IMR-90 (cell line): ENCODE results near the gene NR2F2. TPM values are rescaled to one million over a fixed set of nuclear protein-coding genes. Genes with fewer than 3 reads are reported as not detected.
A peak's percentile ranks its signal among the peaks of the same experiment; 100 is the strongest.

Experiments
- ATAC-seq: fragments of 200-7000 bp; cut with Tn5 transposase; 2 replicates; pipeline ENCODE4 v1.9.1; 2020; ENCODE audit warnings: low read depth, mild to moderate bottlenecking, moderate library complexity
- BruUV-seq: library from RNA; stranded (reverse); fragments of 400-500 nt; replicated peaks from 2 replicates; lab custom pipeline; 2021; lab: Mats Ljungman, UMichigan
- CTCF ChIA-PET: fragments of 300-600 bp; formaldehyde crosslinking; extraction: SDS; loops from one replicate; lab custom pipeline; 2021; ENCODE audit warnings: antibody characterized with exemption; lab: Yijun Ruan, JAX
- POLR2A ChIA-PET: fragments of 300-600 bp; sonication (Branson Sonifier 250); formaldehyde crosslinking; loops from one replicate; lab custom pipeline; 2022; ENCODE audit warnings: antibody characterized with exemption; ENCODE audit not compliant: unreplicated experiment; lab: Charles Lee
- DNase-seq: peaks from one replicate; pipeline ENCODE4 v3.0.0; 2013
- H2AFZ ChIP-seq: replicated peaks from 2 replicates; pipeline ENCODE3; 2013; ENCODE audit warnings: low read length, mild to moderate bottlenecking; ENCODE audit not compliant: poor library complexity
- H2AK5ac ChIP-seq: 2 replicates; pipeline ENCODE4 v1.6.1; 2013; ENCODE audit warnings: low read depth, low read length, inconsistent platforms
- H2AK9ac ChIP-seq: replicated peaks from 2 replicates; pipeline ENCODE3; 2013; ENCODE audit warnings: mild to moderate bottlenecking, low read depth, low read length, moderate library complexity; ENCODE audit not compliant: poor library complexity
- H2BK120ac ChIP-seq: 2 replicates; pipeline ENCODE4 v1.6.1; 2013; ENCODE audit warnings: low read depth, low read length, inconsistent platforms
- H2BK15ac ChIP-seq: 3 replicates; pipeline ENCODE4 v1.6.1; 2013; ENCODE audit warnings: low read depth, low read length, inconsistent platforms
- H2BK20ac ChIP-seq: 2 replicates; pipeline ENCODE4 v1.6.1; 2013; ENCODE audit warnings: low read depth, mild to moderate bottlenecking, inconsistent platforms, low read length, moderate library complexity
- H2BK5ac ChIP-seq: 2 replicates; pipeline ENCODE4 v1.6.1; 2013; ENCODE audit warnings: mild to moderate bottlenecking, low read depth, low read length, inconsistent platforms; ENCODE audit not compliant: poor library complexity, severe bottlenecking
- H3K14ac ChIP-seq: replicated peaks from 2 replicates; pipeline ENCODE4 v1.6.1; 2013; ENCODE audit warnings: low read depth, low read length, inconsistent platforms
- H3K18ac ChIP-seq: 2 replicates; pipeline ENCODE4 v1.6.1; 2013; ENCODE audit warnings: low read depth, low read length, control low read depth
- H3K23ac ChIP-seq: 2 replicates; pipeline ENCODE4 v1.6.1; 2013; ENCODE audit warnings: low read depth, low read length, inconsistent platforms
- H3K27ac ChIP-seq: 2 replicates; pipeline ENCODE4 v1.5.1; 2013; ENCODE audit warnings: mild to moderate bottlenecking, control low read depth, low read length; ENCODE audit not compliant: insufficient read depth
- H3K27me3 ChIP-seq: 2 replicates; pipeline ENCODE4 v1.6.1; 2013; ENCODE audit warnings: low read length; ENCODE audit not compliant: control insufficient read depth, insufficient read depth
- H3K36me3 ChIP-seq: 2 replicates; pipeline ENCODE4 v1.6.1; 2013; ENCODE audit warnings: low read length, mixed read lengths; ENCODE audit not compliant: control insufficient read depth, insufficient read depth
- H3K4ac ChIP-seq: 2 replicates; pipeline ENCODE4 v1.6.1; 2013; ENCODE audit warnings: low read depth, low read length, inconsistent platforms
- H3K4me1 ChIP-seq: 2 replicates; pipeline ENCODE4 v1.6.1; 2013; ENCODE audit warnings: low read length, mixed read lengths; ENCODE audit not compliant: control insufficient read depth, insufficient read depth
- H3K4me2 ChIP-seq: 2 replicates; pipeline ENCODE4 v1.6.1; 2013; ENCODE audit warnings: low read depth, mild to moderate bottlenecking, control low read depth, low read length, moderate library complexity
- H3K4me3 ChIP-seq: 2 replicates; pipeline ENCODE4 v1.5.1; 2013; ENCODE audit warnings: low read depth, mild to moderate bottlenecking, control low read depth, low read length, moderate library complexity; ENCODE audit not compliant: insufficient read depth
- H3K56ac ChIP-seq: 2 replicates; pipeline ENCODE4 v1.6.1; 2013; ENCODE audit warnings: low read length, inconsistent platforms; ENCODE audit not compliant: insufficient read depth; ENCODE audit errors: extremely low read depth
- H3K79me1 ChIP-seq, 2 experiments: 2 replicates each; pipeline ENCODE4 v1.6.1; 2013; ENCODE audit warnings: low read length in 2 of 2, inconsistent platforms in 1 of 2, low read depth in 1 of 2
- H3K9ac ChIP-seq: 2 replicates; pipeline ENCODE4 v1.6.1; 2013; ENCODE audit warnings: low read depth, low read length, control low read depth
- H3K9me1 ChIP-seq: 2 replicates; pipeline ENCODE4 v1.6.1; 2013; ENCODE audit warnings: low read length, inconsistent platforms; ENCODE audit not compliant: insufficient read depth
- H3K9me3 ChIP-seq: 2 replicates; pipeline ENCODE4 v1.6.1; 2013; ENCODE audit warnings: low read length; ENCODE audit not compliant: control insufficient read depth, insufficient read depth
- H4K20me1 ChIP-seq: 2 replicates; pipeline ENCODE4 v1.6.1; 2013; ENCODE audit warnings: low read length, inconsistent platforms; ENCODE audit not compliant: insufficient read depth
- H4K5ac ChIP-seq: 2 replicates; pipeline ENCODE4 v1.6.1; 2013; ENCODE audit warnings: mild to moderate bottlenecking, low read depth, low read length, control low read depth
- H4K8ac ChIP-seq, 2 experiments: 2 replicates each; pipeline ENCODE4 v1.6.1; 2013; ENCODE audit warnings: low read depth in 2 of 2, low read length in 2 of 2, control low read depth in 1 of 2, inconsistent platforms in 1 of 2
- H4K91ac ChIP-seq: 2 replicates; pipeline ENCODE4 v1.6.1; 2013; ENCODE audit warnings: low read depth, low read length, inconsistent platforms; ENCODE audit not compliant: insufficient read depth
- CEBPB ChIP-seq: IDR thresholded peaks from 2 replicates; pipeline ENCODE4 v1.6.1; 2012; ENCODE audit warnings: low read depth, low read length, improper control_type of control experiment
- CHD1 ChIP-seq: IDR thresholded peaks from 2 replicates; pipeline ENCODE4 v1.6.1; 2012; ENCODE audit warnings: low read depth, low read length, improper control_type of control experiment
- POLR2A ChIP-seq: IDR thresholded peaks from 2 replicates; pipeline ENCODE4 v1.6.1; 2012; ENCODE audit warnings: mild to moderate bottlenecking, low read depth, low read length
- RAD21 ChIP-seq: IDR thresholded peaks from 2 replicates; pipeline ENCODE4 v1.6.1; 2012; ENCODE audit warnings: low read length, improper control_type of control experiment
- SMC3 ChIP-seq: fragments of 150-350 bp; IDR thresholded peaks from 2 replicates; pipeline ENCODE4 v1.6.1; 2016; ENCODE audit warnings: low read depth, mild to moderate bottlenecking, antibody characterized with exemption, low read length, moderate library complexity
- WGBS, 2 experiments: methylation state at CpG; one replicate each; pipeline versions ENCODE4 v1.1.5 to v1.1.7; 2013; ENCODE audit warnings: missing lambda C conversion rate in 2 of 2; ENCODE audit not compliant: insufficient read length in 1 of 2; ENCODE audit errors: extremely low coverage in 2 of 2; 5-methylcytosine and 5-hydroxymethylcytosine counted together
- dilution Hi-C: fragments of 300-500 bp; cut with HindIII; formaldehyde crosslinking; loops from one replicate; pipeline ENCODE4 v1.14.3; 2018; ENCODE audit warnings: low sequenced_read_pairs; ENCODE audit not compliant: unreplicated experiment
- in situ Hi-C: fragments of 300-500 bp; cut with MboI; formaldehyde crosslinking; loops from 3 replicates; pipeline ENCODE4 v1.14.3; 2019; ENCODE audit warnings: low sequenced_read_pairs, inconsistent platforms, mixed read lengths
- intact Hi-C: fragments of 100-400 bp; cut with micrococcal nuclease; formaldehyde crosslinking; loops from 2 replicates; pipeline ENCODE4 v1.10.0; 2022
- polyA plus RNA-seq, 3 experiments: library from polyadenylated mRNA; depleted of rRNA; stranded (reverse); fragments of >200 nt; gene quantifications; 2 replicates each; pipeline ENCODE4 v1.2.3, GENCODE V29; 2012; ENCODE audit warnings: low replicate concordance in 1 of 3
- total RNA-seq: library from RNA; depleted of rRNA; stranded (reverse); fragments of >200 nt; gene quantifications from 2 replicates; pipeline ENCODE4 v1.2.3, GENCODE V29; 2012
- TF ChIP-seq, protein P1 (sequence below): conservative IDR thresholded peaks from 2 replicates; pipeline ENCODE4 v1.5.1; 2012; ENCODE audit warnings: mild to moderate bottlenecking, low read depth, low read length, improper control_type of control experiment

Gene NR2F2
- total and polyA plus RNA-seq, 2 of the 4 experiments (the other 2 are of a cell fraction) = 20.3 to 161 TPM

DNA sequence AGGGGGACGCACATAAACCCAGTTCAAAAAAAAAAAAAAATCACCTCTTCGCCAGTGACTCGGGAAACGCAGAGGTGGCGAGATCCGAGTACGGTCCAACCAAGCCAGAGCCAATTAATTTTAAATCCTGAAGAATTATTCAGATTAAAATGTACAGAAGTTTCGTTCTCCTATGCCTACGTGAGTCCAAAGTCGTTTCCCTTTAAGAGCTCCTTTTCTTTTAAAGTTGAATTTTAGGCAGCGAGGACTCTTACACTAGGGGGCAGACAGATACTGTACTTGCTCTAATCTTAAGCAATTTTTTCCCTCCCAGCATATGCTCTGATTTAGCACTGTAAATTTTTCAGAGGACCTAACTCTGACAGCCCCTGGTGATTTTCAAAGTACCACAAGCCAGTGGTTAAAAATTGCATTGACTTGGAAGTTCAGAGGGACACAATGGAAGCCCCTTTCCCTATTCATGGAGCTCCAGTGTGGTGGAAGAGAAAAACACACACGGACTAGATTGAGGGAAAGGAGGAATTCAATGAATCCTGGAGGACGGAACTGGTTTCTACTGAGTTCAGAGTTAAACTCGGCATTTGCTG, 3.3 kb upstream of the NR2F2 start:
- Histone ChIP-seq H2BK15ac (peak overlapping the region; percentile 57; the same call in 2 of the 3 replicates), H4K5ac (peak overlapping the region; percentile 94), H3K27ac (peak overlapping the region; percentile 96), H3K56ac (peak overlapping the region; percentile 99), H3K14ac (peak overlapping the region; percentile 98), H3K79me1 (peaks cover 6 to 31% of the 10 kb centered on the region in 2 experiments), H4K20me1 (peaks cover 2% of the 10 kb centered on the region), H2BK20ac (peak overlapping the region; percentile 83), H3K9ac (peak overlapping the region; percentile 100), H3K9me1 (no peaks in the 10 kb centered on the region), H3K4me3 (peak overlapping the region; percentile 93), H3K18ac (peak overlapping the region; percentile 100), H2AK5ac (peak overlapping the region; percentile 54), H3K27me3 (no peaks in the 10 kb centered on the region), H3K4ac (peak overlapping the region; percentile 96), H2AFZ (peak overlapping the region; percentile 77), H3K9me3 (no peaks in the 10 kb centered on the region), H3K4me1 (peaks cover 13% of the 10 kb centered on the region), H2AK9ac (peak overlapping the region; percentile 76), H3K23ac (peak overlapping the region; percentile 99), H3K4me2 (peak overlapping the region; percentile 99), H2BK120ac (peak overlapping the region; percentile 97), H3K36me3 (peaks cover 9% of the 10 kb centered on the region), H4K91ac (peak overlapping the region; percentile 92), H2BK5ac (peak overlapping the region; percentile 96), H4K8ac (peak overlapping the region; percentile 81 to 95)
- peak; percentile 78 for TF ChIP-seq RAD21
- peak; percentile 80 for TF ChIP-seq CEBPB
- no peak; the same call in 1 of the 2 replicates for TF ChIP-seq CHD1
- TF ChIP-seq POLR2A = peak; percentile 43; the same call in 1 of the 2 replicates
- peak; percentile 66 for TF ChIP-seq SMC3
- TF ChIP-seq, protein P1, sequence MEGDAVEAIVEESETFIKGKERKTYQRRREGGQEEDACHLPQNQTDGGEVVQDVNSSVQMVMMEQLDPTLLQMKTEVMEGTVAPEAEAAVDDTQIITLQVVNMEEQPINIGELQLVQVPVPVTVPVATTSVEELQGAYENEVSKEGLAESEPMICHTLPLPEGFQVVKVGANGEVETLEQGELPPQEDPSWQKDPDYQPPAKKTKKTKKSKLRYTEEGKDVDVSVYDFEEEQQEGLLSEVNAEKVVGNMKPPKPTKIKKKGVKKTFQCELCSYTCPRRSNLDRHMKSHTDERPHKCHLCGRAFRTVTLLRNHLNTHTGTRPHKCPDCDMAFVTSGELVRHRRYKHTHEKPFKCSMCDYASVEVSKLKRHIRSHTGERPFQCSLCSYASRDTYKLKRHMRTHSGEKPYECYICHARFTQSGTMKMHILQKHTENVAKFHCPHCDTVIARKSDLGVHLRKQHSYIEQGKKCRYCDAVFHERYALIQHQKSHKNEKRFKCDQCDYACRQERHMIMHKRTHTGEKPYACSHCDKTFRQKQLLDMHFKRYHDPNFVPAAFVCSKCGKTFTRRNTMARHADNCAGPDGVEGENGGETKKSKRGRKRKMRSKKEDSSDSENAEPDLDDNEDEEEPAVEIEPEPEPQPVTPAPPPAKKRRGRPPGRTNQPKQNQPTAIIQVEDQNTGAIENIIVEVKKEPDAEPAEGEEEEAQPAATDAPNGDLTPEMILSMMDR = peak; percentile 78
- intact Hi-C loops = loop anchor here (1.0 to 10.0 kb wide), 12 partner anchors 52 to 920 kb away; no protein-coding TSS in a partner anchor
- WGBS, 2 experiments = no CpG with 5 or more reads among the region's 14 CpGs
- DNase-seq (peak; percentile 93), ATAC-seq (peak; percentile 18)
- ChIA-PET POLR2A (interaction anchor here (0.6 to 2.3 kb wide), 6 partner anchors 9 to 464 kb away, joined by 3 to 9 read pairs (median 4); no protein-coding TSS in a partner anchor), CTCF (interaction anchor here (0.6 to 2.5 kb wide), 15 partner anchors 9 to 1078 kb away, joined by 3 to 11 read pairs (median 4); no protein-coding TSS in a partner anchor)
- no TSS peak for BruUV-seq
- dilution Hi-C loops = no loop called here
- in situ Hi-C loops = loop anchor here (5.0 to 25.0 kb wide), 2 partner anchors 765 to 1070 kb away; no protein-coding TSS in a partner anchor
